NOMO-1 treated with DMSO at 0.1 percent for 48 hours (cell line): ENCODE data around the gene MFGE8.

Experiments
- DNase-seq: peaks from one replicate; lab custom pipeline; 2025; ENCODE audit not compliant: unreplicated experiment; lab: John Stamatoyannopoulos, UW

MFGE8 gene

GRCh38 chr15:88874684-88875083, 38.5 kb downstream of the MFGE8 start:
- DNase-seq, result no peak

DNA sequence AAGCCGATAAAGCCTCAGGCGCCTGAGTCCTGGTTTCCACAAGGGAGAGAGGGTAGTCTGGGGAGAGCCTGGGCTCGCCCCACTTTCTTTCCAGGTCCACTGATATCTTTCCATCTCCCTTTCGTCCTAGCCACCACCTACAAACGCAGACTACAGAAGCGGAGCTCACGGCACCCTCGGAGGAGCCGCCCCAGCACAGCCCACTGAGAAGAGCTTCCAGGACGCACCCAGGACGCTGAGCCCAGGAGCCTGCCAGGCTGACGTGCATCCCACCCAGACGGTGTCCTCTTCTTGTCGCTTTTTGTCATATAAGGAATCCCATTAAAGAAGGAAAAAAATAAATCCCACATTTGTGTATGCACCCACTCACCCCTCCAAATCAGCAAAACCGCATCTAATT, 38.9 kb downstream of the MFGE8 start:
- DNase-seq, result no peak

- no peak for DNase-seq
These were observed 39.4 kb downstream of the MFGE8 start for GRCh38 chr15:88873786-88874185.

GRCh38 chr15:88872706-88873105, 40.5 kb downstream of the MFGE8 start:
- no peak for DNase-seq

- DNase-seq, result no peak
These were observed 41.1 kb downstream of the MFGE8 start for GRCh38 chr15:88872106-88872505.

DNA sequence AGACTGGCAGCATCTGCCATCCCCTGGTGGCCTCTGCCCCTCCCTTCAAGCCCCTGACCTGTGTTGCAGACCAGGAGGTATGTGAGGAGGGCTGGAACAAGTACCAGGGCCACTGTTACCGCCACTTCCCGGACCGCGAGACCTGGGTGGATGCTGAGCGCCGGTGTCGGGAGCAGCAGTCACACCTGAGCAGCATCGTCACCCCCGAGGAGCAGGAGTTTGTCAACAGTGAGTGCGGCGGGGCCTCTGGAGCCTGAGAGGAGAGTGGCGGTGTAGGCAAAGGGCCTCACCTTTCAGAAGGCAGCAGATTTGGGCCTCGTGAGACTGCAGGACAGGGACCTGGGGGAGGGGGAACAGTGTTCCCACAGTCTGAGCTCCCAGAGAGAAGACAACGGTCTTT, 41.9 kb downstream of the MFGE8 start:
- DNase-seq, result no peak

GRCh38 chr15:88866295-88866881, 46.8 kb downstream of the MFGE8 start:
- no peak for DNase-seq

DNA sequence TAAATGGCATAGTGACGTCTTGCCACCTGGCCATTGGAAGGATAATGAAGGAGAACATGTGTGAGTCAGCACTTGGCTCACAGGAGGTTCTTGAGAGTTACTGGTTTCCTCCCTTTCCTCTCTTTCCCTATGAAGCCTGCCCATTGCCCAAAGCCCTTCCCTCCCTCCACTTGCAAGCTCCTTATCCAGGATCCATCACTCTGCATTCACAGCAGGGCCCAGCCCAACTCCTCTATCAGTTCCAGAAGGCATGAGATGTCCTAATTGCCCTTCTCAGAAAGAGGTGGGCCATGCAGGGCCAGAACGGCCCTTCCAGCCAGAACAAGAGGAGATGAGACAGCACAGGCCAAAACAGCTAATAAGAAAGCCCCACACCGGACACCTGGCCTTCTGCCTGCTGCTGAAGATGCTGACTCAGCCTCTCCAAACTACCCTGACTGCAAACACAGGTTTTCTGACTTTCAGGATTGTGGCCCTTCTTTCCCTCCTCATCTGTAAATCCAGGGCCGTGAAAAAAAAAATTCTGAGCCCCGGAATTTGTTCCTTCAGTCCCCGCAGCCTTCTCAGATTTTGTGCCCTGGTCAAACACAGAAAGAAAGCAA, 47.6 kb downstream of the MFGE8 start:
- DNase-seq, result no peak

DNA sequence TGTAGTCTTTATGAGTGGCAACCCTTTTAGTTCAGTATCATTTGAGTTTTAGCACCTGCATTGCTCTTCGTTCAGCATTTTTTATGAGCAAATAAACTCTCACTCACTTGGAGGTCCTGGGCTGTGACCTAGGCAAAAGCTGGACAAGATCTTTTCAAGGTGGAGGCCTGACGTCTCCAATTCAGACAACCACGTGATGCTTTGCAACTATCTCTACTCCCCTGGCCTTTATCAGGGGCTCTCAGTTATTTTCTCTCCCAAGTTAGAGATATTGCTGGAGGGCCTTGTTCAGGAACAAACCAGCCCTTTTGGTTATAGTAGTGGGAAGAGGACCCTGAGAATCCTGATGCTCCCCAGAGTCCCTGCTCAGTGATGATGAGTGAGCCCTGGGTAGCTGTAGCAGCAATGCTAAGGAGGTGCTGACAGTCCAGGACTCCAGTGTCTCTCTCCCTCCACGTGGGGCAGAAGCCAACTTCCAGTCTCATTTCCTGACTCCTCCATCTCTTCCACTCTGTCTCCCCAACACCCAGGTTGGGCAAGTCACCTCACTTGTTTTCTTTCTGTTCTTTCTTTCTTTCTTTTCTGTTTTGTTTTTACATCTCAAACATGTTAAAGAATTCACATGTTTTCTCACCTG, 48.2 kb downstream of the MFGE8 start:
- no peak for DNase-seq

DNA sequence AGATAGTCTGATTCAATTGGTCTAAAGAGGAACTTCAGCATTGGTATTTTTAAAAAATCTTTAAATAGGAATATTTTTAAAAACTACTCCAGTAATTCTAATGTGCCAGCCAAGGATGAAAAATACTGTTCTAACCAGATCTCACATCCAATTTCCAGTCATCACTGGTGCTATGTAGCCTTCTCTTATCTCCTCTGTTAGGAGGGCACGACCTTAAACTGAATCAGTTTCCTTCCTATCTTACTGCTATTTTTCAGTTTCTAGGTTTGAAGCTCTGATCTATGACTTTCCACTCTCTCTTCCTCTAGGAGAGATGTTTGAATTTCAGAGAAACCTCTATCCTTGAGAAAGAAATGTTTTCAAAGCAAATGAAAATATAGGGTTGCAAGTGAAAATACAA, 49.8 kb downstream of the MFGE8 start:
- DNase-seq, result no peak

GRCh38 chr15:88860212-88860611, 53.0 kb downstream of the MFGE8 start:
- DNase-seq, result no peak

DNA sequence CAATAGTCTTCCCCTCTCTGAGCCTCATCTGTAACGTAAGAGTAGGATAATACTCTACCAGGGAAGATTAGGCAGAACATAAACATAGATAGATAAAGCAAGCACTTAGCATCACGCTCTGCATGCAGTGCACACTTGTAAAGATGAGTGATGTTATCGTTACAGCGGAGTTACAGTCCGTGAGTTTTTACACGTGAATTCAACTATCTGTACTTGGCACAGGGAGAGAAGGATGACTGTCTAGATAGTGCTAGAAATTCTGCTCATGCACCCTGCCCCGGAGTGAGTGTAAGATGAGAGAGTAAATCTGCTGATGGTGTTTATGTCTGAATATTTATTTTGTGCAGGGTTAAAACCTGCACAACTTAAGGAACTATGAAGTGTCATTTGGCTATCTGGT, 53.6 kb downstream of the MFGE8 start:
- DNase-seq, result no peak

DNA sequence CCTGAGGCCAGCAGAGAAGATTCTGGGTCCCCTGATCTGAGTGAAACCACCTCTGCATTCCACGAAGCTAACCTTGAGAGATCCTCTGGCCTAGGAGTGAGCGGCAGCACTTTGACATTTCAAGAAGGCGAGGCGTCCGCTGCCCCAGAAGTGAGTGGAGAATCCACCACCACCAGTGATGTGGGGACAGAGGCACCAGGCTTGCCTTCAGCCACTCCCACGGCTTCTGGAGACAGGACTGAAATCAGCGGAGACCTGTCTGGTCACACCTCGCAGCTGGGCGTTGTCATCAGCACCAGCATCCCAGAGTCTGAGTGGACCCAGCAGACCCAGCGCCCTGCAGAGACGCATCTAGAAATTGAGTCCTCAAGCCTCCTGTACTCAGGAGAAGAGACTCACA, 54.2 kb downstream of the MFGE8 start:
- DNase-seq, result no peak

DNA sequence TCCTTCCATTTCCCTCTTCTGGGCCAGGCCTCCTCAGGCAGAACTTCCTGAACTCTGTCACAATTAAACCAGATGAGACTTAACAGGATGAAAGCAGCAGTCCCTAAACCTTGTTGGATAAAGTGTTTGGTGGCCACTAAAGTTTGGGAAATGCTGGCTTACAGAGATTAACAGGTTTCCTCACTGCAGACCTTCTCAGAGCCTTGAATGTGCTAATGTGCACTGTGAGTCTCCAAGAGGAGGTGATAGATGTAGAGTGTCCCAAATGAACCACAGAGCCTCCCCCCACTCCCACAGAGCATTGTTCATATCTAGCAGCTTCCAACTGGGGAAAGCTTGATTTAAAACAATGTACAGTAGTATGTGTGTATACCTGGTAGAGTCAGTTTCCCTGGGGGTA, 60.7 kb downstream of the MFGE8 start:
- no peak for DNase-seq

DNA sequence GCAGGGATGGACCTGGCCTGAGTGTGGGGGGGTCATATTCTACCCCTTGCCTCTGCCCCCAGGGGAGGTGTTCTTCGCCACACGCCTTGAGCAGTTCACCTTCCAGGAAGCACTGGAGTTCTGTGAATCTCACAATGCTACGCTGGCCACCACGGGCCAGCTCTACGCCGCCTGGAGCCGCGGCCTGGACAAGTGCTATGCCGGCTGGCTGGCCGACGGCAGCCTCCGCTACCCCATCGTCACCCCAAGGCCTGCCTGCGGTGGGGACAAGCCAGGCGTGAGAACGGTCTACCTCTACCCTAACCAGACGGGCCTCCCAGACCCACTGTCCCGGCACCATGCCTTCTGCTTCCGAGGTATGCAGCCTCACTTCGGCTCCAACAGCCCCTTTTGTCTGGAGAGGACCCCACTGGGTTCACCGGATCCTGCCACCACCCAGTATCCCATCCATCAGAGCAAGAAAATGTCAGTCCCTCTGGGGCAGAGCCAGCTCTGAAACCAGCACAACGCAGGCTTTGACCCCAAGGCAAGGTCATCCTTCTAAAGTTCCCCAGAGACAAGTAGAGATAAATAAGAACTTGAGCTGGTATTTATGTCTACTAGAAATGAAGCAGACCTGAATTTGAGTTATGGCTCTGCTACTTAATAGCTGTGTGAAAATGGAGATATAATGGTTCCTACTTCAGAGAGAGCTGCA, 63.7 kb downstream of the MFGE8 start:
- no peak for DNase-seq
